ENCODE measurements around the gene SPTBN2.
"Not testable (repeated sequence)": the region's sequence is repeated elsewhere in the genome, so short reads cannot be mapped to it uniquely, and the experiment has no call there.

Gene SPTBN2

GRCh38 chr11:66684635-66685034 is 44.4 kb downstream of the SPTBN2 start:
- no peak for DNase-seq (ENCODE audit: low spot score)

DNA sequence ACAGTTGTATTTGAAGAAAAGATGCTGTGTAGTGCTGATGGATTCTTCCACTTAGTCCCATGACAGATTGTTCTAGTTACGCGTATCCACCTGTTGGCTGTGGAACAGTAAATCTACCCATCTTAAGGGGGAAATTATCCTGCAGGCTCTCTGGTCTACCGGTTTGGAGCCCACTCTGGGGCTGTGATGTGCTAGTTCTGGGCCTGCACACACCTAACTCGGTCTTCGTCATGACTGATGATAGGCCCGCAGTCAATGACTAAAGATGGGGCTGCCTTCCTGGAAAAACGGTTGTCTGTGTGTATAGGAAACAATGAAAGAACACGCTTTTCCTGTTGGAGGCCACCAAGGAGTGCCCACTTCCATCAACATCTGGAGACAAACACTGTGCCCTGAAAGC is 45.1 kb downstream of the SPTBN2 start:
- no peak for DNase-seq (ENCODE audit: low spot score)

DNA sequence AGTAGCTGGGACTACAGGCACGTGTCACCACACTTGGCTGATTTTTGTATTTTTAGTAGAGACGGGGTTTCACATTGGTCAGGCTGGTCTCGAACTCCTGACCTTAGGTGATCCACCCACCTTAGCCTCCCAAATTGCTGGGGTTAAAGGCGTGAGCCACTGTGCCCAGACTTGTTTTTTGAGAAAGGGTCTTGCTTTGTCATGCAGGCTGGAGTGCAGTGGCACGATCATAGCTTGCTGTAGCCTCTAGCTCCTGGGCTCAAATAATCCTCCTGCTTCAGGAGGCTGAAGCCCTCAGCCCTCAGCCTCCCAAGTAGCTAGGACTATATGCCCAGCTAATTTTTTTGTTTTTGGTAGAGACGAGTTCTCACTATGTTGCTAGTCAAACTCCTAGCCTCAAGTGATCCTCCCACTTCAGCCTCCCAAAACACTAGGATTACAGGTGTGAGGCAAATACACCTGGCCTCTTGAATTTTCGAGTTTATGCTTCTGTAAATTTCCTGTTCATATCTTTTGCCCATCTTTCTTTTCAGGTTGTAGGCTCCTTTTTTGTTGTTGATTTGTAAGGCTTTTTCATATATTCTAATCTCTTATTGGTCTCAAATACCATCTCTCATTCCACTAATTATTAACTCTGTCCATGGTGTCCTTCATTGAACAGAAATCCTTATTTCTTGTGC is 47.9 kb downstream of the SPTBN2 start:
- no peak for DNase-seq (ENCODE audit: low spot score)

- DNase-seq (ENCODE audit: low spot score): peak; percentile 99
Measured at GRCh38 chr11:66677599-66678375, 51.2 kb downstream of the SPTBN2 start, which contains the start of gene RBM4B. RBM4B (minus strand) TSS chr11:66677887; CDS start chr11:66677079, 808 bp downstream.

- no peak for DNase-seq (ENCODE audit: low spot score)
Measured at GRCh38 chr11:66676931-66677598, 52.0 kb downstream of the SPTBN2 start.

- no peak for DNase-seq (ENCODE audit: low spot score)
Measured at GRCh38 chr11:66676282-66676919, 52.6 kb downstream of the SPTBN2 start.

DNA sequence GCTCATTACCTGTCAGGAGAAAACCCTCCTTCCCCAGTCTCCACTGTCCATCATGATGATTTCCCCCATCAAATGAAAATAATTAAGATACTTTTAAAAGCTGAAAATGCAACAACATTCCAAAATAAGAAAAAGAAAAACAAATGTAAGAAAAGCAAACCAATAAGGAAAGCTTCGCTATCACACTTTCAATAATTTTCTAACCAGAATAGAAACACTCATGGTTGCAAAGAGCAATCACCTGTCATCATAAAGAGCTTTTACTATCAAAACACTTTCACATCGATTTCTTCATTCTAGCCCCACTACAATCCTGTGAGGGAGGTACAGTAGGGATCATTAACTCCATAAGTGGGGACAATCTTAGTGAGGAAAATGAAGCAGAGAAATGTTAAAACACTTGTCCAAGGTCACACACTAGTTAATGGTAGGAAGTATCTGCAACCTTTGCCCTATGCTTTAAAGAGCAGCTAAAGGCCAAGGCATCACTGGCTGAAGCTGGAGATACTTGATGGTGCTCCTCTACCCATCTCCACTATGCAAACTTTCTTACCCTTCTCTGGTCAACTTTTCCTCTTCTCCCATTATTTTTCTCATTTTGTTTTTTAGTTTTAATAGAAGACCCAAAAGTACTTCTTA is 53.9 kb downstream of the SPTBN2 start:
- no peak for DNase-seq (ENCODE audit: low spot score)

DNA sequence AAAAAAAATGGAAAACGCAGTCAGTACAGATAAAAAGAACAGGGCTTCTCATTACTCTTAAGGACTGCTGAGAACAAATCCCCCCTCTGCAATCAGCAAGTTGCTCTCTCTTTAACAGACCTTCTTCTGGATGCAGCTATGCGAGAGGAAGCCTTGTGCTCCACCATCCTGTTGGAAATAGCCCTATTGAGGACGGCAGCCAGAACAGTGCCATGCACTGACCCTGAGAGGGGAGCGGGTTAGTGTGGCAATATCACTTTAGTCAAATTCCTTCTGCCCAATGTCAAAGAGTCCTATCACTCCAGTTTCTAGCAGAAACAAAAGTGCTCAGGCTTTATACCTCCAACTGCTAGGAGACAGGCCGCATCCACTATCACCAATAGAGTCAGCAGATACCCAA is 58.2 kb downstream of the SPTBN2 start:
- no peak for DNase-seq (ENCODE audit: low spot score)

DNA sequence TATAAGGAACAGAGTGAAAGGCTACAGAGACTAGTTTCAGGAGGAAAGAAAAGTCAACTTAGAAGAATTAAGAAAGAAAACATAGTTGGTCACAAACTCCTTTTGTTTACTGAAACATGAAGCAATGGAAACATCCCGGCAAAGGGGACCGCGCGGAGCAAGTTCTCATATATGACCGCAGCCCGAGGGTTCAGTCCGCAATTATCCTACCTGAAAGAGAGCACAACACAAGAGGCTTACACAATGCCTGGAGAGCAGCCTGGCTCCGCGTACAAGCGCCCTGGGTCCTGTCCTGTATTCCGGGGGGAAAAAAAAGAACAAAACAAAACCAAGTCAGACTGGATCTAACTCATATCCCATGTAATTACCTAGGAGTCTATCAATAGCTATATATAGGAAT is 63.6 kb downstream of the SPTBN2 start:
- no peak for DNase-seq (ENCODE audit: low spot score)

DNA sequence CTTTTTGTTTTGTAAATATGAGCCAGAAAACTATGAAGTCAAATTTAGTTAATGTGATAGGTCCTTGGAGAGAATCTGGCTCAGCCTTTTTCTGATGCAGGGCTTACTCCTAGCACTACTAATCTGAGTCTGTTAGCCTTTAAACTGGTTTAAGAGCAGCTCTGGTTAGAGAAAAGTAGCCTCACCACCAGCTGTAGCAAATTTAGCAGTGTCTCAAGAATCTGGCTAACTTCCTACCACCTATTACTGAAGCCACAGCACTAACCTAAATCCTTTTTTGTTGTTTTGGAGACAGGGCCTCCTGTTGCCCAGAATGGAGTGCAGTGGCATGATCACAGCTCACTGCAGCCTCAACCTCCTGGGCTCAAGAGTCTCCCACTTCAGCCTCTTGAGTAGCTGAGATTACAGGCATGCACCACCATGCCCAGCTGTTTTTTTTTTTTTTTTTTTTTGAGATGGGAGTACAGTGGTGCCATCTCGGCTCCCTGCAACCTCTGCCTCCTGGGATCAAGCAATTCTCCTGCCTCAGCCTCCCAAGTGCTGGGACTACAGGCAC is 65.2 kb downstream of the SPTBN2 start:
- no peak for DNase-seq (ENCODE audit: low spot score)

DNA sequence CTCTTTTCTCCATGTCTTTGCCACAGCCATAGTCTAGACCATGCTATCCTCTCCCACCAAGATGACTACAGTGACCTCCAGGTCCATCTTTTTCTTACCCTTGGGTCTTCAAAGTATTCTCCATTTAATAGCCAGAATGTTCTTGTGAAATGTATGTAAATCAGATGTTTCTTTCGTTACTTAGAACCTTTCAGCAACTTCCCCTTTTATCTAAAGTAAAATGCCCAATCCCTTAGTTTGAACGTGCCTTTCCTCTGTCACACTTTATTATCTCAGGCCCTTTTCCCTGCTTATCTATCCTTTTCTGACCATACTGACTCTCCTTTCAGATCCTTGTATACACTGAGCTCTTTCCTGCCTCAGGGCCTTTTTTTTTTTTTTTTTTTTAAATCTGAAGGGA is 69.3 kb downstream of the SPTBN2 start:
- DNase-seq (ENCODE audit: low spot score): no peak

DNA sequence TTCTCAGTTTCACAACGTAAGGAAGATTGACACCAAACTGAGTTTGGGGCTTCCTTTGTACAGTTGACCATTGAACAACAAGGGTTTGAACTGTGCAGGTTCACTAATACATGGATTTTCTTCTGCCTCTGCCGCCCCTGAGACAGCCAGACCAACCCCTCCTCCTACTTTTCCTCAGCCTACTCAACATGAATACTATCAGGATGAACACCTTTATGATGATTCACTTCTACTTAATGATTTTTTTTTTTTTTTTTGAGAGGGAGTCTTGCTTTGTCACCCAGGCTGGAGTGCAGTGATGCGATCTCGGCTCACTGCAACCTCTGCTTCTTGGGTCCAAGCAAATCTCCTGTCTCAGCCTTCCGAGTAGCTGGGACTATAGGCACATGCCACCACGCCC is 75.9 kb downstream of the SPTBN2 start:
- DNase-seq (ENCODE audit: low spot score): no peak

GRCh38 chr11:66652651-66653050 is 76.4 kb downstream of the SPTBN2 start:
- DNase-seq (ENCODE audit: low spot score): no peak

GRCh38 chr11:66651016-66651415 is 78.0 kb downstream of the SPTBN2 start:
- no peak for DNase-seq (ENCODE audit: low spot score)

- no peak for DNase-seq (ENCODE audit: low spot score)
Measured at GRCh38 chr11:66649903-66650302, 79.1 kb downstream of the SPTBN2 start.

DNA sequence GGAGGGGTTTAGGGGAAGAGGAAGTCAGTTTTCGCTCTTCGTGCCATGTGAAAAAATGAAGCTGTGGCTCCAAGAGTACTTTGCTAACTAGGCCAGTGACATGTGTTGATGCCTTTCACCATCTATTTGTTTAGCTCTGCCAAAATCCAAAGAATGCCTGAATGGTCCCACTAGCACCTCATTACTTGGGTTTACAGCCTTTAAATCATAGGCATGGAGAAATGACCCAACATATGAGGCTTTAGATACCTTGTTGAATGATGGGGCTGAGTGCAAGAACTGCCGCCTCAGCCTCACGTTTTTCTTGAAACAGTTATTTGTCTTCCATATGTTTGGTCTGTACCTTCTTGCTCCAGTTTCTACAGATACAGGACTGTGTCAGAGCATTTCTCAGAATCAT is 82.2 kb downstream of the SPTBN2 start:
- DNase-seq (ENCODE audit: low spot score): no peak

- no peak for DNase-seq (ENCODE audit: low spot score)
Measured at GRCh38 chr11:66643745-66644437, 85.1 kb downstream of the SPTBN2 start.

- no peak for DNase-seq (ENCODE audit: low spot score)
Measured at GRCh38 chr11:66641834-66642233, 87.2 kb downstream of the SPTBN2 start.

- DNase-seq (ENCODE audit: low spot score): not testable (repeated sequence)
Measured at GRCh38 chr11:66639814-66640340, 89.1 kb downstream of the SPTBN2 start.

GRCh38 chr11:66639066-66639813 is 89.8 kb downstream of the SPTBN2 start:
- DNase-seq (ENCODE audit: low spot score): no peak
